Stimulated activated CD8-positive, alpha-beta memory T cell treated with anti-CD3 and anti-CD28 coated beads, Interleukin-12 subunit alpha, Interleukin-12 subunit beta, amount 100 ng/mL, for 24 hours (primary cell): ENCODE measurements around the gene MRPL28.
A peak's percentile ranks its signal among the peaks of the same experiment; 100 is the strongest.
"Not testable (repeated sequence)": the region's sequence is repeated elsewhere in the genome, so short reads cannot be mapped to it uniquely, and the experiment has no call there.

ENCODE experiments used
- DNase-seq: peaks from one replicate; pipeline ENCODE4 v3.0.0-alpha.2; 2020; ENCODE audit errors: extremely low read depth

The MRPL28 gene

DNA sequence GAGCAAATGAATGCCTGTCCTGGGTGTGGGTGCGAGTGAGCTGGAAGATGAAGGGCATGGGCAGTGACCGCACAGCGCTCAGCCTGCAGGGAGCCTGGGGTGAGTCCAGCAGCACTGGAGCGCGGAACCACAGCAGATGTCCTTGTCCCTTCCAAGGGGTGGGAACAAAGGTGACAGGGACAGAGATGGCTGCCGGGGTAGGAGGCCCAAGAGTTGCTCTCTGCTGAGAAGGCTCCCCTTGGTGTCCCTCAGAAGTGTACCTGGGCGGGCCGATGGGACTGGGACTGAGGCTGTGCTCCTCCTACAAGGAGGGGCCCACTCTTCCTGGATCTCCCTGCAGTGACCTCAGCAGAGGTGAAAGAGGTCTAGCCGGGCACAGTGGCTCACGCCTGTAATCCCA is 19.0 kb upstream of the MRPL28 start:
- DNase-seq, result no peak

DNA sequence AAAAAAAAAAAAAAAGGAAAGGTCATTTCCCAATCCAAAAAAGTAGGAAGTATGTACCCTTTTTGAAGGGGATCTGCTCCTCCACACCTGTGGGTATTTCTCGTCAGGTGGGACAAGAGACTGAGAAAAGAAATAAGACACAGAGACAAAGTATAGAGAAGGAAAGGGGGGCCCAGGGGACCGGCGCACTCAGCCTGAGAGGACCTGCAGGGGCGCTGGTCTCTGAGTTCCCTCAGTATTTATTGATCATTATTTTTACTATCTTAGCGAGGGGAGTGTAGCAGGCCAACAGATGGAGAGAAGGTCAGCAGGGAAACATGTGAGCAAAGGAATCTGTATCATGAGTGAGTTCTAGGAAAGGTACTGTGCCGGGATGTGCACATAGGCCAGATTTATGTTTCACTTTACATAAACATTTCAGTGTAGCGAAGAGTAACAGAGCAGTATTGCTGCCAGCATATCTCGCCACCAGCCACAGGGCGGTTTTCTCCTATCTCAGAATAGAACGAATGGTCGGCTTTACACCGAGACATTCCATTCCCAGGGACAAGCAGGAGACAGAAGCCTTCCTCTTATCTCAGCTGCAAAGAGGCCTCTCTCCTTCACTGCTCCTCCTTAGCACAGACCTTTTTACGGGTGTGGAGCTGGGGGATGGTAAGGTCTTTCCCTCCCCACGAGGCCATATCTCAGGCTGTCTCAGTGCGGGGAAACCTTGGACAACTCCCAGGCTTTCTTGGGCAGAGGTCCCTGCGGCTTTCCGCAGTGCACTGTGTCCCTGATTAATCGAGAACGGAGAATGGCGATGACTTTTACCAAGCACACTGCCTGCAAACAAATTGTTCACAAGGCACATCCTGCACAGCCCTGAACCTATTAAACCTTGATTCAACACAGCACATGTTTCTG is 17.7 kb upstream of the MRPL28 start:
- not testable (repeated sequence) for DNase-seq

DNA sequence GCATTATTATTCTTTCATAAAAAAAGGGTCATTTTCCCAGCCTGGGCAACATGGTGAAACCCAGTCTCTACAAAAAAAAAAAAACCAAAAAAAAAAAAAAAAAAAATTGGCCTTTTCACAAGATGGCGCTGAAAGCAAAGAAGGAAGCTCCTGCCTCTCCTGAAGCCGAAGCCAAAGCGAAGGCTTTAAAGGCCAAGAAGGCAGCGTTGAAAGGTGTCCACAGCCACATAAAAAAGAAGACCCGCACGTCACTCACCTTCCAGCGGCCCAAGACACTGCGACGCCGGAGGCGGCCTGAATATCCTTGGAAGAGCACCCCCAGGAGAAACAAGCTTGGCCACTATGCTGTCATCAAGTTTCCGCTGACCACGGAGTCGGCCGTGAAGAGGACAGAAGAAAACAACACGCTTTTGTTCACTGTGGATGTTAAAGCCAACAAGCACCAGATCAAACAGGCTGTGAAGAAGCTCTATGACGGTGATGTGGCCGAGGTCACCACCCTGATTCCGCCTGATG is 16.4 kb upstream of the MRPL28 start:
- no peak for DNase-seq

DNA sequence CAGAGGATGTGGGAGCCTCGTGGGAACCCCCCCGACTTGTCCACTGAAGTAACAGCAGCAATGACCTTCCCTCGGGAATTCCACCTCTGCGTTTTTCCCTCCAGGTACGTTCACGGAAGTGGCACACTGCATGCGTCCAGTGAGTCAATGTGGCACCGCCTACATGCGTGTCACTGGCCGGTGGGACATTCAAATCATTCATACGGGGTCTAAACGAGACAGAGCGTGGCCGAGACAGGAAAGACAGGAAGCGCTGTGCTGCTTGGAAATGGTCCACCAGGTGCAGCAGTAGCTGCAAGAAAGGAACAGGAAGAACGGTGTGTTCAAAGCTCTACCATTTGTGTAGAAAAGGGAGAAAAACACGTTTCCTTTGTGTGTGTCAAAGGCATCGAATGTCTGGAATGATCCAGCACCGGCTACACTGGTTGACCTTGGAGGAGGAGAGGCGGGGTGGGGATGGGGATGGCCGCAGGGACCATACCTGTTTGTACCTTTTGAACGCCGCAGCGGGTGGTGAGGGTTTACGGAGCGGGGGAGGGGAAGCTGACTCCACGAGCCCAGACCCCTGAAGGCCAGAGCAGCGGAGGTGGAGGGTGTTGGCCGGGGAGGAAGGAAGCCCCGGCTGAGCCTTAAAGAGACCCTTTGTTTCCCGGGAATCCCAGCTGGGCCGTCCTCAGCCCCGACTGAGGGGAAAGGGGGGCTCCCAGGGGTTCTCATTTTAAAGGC is 13.2 kb upstream of the MRPL28 start:
- DNase-seq, result no peak

DNA sequence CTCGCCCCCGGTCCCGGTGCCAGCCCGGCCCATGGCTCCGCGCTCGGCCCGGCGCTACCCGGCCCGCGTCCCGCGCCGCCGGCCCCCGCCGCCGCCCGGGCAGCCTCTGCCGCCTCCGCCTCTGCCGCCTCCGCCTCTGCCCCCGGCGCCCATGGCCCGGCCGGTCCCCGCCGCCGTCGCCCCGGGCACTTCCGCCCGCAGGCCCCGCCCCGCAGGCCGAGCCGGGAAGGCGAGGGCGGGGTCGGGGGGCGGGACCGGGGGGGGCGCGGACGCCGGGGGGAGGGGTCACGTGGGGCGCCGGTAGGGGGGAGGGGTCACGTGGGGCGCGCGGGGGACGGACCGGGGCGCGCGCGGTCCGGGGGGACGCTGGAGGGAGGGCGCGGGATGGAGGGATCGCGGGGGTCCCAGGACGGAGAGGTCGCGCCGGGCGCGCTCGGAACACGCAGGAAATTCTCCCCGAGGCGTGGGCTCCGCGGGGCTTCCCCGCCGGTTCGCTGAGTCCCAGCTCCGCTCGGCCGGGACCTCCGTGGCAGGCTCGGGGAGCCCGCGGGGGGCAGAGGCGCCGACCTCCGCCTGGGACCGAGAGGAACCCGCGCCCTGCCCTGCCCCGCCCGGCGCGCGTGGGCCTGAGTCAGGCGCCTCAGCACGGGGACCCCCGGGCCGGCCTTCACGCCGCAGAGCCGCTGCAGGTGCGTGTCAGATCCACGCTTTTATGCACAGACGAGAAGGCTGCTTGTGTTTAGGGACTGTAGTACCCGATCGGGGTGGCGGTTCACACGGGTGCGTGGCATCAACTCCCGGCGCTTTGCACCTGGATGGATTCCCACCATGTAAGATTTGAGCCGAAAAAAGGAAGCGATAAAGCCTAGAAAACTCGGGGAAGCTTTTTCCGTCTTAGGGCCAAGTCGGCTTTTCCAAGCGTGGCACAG is 11.7 kb upstream of the MRPL28 start, which contains the start of gene PGAP6:
TSS of gene PGAP6 (minus strand) at position 190 of the 929 bp plus-strand sequence. CDS start at position 33, 157 bp downstream.
- peak; percentile 30 for DNase-seq

DNA sequence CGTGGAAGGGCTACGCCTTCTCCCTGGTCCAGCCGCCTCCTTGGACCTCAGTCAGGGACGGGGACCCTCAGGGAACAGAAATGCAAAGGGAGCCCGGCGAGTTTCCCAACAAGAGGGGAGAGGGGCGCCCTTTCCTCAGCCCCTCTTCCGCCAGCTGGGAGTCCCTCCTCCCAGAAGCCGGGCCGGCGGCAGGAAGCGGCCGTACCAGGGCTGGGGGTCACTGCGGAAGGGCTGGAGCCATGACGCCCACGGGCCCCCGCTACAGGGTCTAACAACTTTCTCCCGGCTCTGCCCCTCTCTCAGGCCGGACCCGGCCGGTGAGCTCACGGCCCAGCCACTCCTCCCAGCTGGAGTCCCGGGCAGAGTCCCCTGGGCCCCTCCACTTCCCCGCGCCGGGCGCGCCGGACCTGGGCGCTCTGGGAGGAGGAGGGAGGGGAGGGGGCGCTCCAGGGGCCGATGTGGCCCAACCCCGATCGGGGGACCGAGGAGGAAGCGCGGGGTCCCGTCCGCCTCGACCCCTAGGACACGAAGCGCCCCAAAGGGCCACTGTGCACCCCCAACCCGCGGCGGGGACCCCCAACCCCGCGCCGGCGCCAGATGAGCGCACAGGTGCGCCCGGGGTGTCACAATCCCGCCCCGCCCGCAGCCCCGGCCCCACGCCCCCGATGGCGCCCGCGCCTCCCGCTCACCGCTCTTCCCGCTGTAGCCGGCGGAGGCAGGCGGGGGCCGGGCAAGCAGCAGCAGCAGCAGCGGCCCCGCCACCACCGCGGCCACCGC is 10.9 kb upstream of the MRPL28 start:
- no peak for DNase-seq

DNA sequence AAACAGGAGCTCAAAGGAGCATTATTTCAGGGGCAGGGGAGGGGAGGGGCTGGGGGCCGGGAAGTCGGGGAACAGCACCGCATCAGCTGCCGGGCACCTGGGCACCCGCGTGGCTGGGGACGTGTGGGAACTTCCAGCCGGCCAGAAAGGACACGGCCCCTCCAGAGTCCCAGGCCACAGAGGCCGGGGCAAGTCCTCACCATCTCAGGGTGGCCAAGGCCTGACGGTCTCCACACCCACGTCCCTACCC is 10.3 kb upstream of the MRPL28 start:
- no peak for DNase-seq

DNA sequence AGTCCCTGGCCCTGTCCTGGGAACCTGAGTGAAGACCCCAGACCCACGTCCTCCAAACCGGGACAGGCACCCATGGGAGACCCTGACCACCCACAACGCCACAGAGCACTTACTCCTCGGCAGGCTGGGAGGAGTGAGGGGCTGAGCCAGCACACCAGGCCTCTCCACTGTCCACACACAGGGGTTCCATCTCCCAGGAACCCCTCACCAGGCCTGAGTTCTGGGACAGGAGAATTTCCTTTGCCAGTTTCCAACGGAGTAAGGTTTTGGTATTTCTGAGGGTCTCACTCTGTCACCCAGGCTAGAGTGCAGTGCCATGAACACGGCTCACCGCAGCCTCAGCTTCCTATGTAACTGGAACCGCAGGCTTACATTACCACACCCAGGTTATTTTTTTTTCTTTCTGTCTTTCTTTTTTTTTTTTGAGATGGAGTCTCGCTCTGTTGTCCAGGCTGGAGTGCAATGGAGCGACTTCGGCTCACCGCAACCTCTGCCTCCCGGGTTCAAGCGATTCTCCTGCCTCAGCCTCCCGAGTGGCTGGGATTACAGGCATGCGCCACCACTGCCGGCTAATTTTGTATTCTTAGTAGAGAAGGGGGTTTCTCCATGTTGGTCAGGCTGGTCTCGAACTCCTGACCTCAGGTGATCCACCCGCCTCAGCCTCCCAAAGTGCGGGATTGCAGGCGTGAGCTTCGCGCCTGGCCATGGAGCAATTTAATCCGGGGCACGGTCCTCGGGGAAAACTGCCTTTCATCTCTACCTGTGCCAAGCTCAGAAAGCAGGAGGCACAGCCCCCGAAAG is 9.8 kb upstream of the MRPL28 start:
- DNase-seq, result no peak

DNA sequence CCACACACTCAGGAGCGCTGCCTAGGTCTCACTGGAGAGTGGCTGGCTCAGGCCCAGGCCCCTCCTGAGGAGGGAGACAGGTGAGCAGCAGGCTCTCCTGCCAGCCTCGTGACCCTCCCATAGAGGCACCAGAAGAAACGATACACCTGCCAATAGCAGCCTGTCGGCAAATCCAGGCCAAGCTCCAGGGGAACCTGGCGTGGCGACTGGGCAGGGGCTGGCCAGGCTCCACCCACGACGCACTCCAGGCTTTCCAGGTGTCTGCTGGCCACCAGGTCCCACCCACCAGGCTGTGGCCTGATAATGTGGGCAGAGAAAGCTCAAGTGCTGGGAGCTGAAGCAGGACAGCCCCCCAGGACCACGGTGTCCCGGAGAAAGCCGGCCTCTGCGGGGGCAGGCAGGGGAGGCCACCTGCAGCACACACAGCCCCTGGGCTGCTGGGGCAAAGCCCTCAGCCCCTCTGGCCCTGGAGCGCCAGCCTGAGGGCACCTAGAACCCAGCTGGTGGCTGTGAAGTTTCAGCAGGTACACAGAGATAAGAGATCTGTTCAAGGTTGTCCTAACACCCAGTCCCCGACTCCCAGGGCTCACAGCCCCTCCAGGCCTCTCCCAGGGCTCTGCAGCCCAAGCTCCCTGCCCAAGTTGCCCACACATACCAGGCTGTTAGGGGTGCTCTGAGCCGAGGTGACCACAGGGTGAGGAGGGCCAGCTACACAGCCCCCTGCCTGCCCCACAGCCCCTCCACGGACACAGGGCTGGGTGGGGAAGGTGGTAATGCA is 9.0 kb upstream of the MRPL28 start:
- DNase-seq, result no peak

DNA sequence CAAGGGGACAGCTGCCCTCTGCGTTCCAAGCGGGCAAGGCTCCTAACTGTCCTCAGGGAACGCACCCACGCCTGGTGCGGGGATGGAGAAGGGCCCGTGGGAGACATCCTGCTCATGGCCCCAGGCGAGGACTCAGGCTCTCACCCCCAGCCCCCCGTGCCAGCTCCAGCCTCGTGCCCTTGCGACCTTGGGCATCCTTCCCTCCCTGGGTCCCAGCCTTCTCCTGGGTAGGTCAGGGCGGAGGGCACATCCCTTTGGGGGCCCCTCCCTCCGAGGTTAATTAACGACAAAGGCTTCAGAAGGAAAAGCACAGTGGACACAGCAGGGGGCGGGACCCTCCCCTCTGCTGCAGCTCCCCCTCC is 8.5 kb upstream of the MRPL28 start:
- DNase-seq, result no peak

DNA sequence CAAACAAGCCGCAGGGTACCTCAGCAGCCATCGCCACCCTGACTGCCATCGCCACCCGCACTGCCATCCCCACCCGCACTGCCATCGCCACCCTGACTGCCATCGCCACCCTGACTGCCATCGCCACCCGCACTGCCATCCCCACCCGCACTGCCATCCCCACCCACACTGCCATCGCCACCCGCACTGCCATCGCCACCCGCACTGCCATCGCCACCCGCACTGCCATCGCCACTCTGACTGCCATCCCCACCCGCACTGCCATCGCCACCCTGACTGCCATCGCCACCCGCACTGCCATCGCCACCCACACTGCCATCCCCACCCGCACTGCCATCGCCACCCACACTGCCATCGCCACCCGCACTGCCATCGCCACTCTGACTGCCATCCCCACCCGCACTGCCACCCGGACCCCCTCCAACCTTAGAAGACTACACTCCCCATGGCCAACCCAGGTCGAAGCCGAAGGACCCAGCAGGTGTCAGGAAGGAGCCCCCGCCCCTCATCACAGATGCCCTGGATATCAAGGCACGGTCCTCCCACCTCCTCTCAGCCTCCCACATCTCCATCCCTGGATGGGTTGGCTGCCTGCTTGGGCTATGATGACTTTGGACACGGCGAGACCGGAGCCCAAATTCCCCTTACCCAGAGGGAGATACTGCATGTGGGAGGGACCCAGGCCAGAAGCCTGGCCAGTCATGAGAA is 7.9 kb upstream of the MRPL28 start:
- not testable (repeated sequence) for DNase-seq

DNA sequence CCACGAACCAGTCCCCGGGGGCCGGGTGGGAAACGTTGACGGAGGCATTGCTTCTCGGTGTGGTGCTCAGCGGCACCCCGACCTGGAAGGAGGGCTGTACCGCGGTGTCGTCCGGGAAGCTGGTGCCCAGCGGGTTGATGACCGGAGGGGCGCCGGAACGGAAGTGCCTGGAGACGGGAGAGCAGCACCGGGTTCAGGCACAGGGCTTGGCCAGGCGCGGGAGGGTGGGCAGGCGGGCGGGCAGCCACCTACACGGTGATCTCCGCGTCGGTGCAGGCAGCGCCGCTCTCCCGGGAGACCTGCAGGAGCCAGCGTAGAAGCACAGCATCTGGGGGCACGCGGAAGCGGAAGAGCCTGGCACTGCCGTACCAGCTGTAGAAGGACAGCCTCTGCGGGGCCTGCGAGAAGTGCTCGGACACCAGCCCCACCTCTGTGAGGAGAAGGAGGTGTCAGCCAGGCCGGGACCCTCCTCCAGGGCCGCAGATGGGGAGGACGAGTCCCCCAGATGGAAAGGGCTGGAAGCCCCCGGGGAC is 7.1 kb upstream of the MRPL28 start:
- DNase-seq, result no peak

DNA sequence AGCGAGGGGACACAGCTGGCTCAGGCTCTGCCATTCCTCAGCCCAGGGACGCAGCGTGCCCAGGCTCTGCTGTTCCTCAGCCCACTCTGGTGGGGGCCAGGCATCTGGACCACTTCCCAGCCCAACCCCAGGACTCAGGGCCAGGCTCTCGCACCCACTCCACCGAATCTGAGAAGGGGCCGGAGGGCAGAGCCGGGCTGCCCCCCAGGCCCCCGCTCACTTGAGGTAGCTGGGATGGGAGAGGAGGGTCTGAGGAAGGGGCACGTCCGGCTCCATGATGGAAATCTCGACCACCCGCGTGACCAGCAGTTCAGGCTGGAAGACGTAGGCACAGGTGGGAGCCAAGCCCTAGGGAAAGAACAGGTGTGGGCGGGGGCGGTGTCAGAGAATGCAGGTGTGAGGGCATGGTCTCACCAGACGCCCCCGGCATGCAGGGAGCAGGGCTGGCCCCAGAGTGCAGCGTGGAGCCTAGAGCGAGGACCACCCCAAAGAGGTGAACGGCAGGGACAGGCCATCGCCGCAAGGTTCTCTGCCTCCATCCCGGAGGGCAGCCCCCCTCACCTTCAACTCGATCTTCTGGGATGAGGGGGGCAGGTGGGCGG is 6.6 kb upstream of the MRPL28 start:
- DNase-seq, result no peak

DNA sequence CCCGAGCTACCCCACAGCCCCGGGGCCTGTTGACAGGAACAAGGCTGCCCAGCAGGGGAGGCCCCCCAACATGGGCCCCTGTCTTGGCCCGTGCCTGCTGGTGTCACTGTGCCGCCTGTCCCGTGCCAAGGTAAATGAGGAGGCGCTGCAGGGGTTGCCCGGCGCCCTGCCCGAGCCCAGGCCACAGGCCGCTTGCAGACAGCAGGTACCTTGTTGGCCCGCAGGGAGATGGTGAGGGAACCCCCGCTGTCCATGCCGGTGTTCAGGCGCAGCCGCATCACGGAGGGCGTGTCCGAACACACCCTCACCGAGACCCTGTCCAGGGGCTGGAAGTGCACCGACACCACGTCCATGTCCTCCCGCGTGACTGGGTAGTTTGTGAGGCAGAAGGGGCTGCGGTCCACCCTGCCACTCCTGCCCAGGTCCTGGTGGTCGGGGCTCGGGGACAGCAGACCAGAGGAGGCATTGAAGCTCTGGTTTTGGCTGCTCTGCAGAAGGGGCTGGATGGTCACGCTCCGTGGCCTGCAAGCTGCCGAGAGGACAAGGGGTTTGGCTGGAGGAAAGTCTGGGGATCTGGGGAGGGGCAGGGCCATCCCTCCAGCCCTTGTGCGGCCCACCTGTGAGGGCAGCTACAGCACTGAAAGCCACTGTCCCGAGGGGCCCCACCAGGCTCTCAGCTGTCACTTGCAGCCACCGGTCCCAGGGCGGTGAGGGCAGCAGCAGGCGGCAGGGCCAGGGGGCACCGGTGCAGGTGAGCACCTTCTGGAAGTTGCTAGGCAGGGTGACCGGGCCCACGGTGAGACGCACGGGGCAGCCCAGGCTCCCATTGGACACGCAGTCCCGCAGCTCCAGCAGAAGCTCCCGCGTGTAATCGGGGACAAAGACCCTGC is 5.8 kb upstream of the MRPL28 start:
- DNase-seq, result no peak

DNA sequence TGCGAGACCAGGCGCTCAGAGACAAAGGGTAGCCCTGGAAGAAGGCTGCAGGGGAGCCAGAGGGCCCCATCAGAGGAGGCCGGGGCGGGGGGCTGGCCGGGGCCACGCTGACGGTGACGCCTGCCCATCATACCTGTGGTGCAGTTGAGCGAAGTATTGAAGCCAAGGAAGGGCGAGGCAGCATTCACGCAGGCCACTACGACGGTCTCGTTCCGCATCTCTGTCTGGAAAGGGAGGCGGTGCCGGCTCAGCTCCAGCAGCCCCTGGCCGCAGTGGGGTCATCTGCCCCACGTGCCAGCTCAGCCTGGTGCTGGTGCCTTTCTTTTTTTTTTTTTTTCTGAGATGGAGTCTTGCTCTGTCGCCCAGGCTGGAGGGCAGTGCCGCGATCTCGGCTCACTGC is 4.9 kb upstream of the MRPL28 start:
- no peak for DNase-seq

DNA sequence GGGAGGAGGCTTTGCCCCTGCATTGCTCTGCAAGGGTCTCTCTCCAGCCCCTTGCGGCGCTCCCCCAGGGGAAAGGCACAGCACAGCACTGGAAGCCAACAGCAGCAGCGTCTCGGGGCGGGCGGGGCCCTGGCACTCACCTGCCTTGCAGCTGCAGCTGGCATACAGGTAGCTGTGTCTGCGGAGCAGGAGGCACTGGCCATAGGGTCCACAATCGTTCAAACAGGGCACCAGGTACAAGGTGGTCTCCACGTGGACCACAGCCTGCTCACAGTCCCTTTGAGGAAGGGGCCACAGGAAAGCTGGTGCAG is 4.2 kb upstream of the MRPL28 start:
- DNase-seq, result no peak

DNA sequence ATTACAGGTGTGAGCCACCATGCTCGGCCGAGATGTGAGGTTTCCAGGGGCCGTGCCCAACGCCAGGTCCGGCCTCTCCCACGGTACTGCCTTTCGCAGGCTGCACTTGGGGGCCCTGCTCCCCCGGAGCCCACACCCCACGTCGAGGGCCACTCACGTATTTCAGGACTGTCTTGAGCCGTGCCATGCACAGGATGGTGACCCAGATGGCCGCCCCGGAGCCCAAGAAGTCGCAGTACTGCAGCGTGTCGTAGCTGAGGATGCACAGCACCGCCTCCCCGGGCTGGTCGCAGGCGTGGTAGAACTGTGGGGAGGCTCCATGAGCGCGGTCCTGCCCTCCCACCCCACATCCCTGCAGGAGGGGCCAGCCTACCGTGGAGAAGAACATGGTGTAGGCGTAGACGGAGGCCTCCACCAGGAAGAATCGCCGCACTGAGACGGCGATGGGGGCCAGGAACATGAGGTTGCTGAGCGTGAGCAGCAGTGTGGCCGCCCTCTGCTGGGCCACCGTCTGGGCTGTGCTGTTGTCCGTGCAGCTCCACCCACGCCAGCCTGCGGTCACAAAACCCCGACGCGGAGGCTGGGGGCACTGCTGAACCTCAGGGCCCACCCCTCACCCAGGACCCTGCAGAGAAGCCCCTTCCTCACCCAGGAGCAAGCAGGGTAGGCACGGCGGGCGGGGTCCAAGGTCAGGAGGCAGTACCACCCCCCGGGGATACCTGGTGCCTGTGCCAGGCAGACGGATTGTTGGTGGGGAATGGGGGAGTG is 3.7 kb upstream of the MRPL28 start:
- DNase-seq, result no peak
